GM21576 (cell line): Measurements from ENCODE around the gene FBXW11.
"Not testable (repeated sequence)": the region's sequence is repeated elsewhere in the genome, so short reads cannot be mapped to it uniquely, and the experiment has no call there.

ENCODE experiments used
- ATAC-seq: cut with Tn5 transposase; IDR thresholded peaks from one replicate; pipeline ENCODE4 v1.9.1; 2021; ENCODE audit warnings: mild to moderate bottlenecking, moderate library complexity; ENCODE audit not compliant: unreplicated experiment

The FBXW11 gene

GRCh38 chr5:171956314-171956713, 50.1 kb downstream of the FBXW11 start:
- ATAC-seq, result no peak

GRCh38 chr5:171955761-171956160, 50.7 kb downstream of the FBXW11 start:
- ATAC-seq, result no peak

GRCh38 chr5:171954721-171955120, 51.7 kb downstream of the FBXW11 start:
- ATAC-seq, result no peak

- no peak for ATAC-seq
Measured at GRCh38 chr5:171953860-171954701, 52.4 kb downstream of the FBXW11 start.

GRCh38 chr5:171952021-171952420, 54.4 kb downstream of the FBXW11 start:
- no peak for ATAC-seq

GRCh38 chr5:171951218-171951617, 55.2 kb downstream of the FBXW11 start:
- ATAC-seq, result no peak

GRCh38 chr5:171946000-171946781, 60.2 kb downstream of the FBXW11 start:
- no peak for ATAC-seq

- no peak for ATAC-seq
Measured at GRCh38 chr5:171945476-171945875, 61.0 kb downstream of the FBXW11 start.

GRCh38 chr5:171945066-171945465, 61.4 kb downstream of the FBXW11 start:
- no peak for ATAC-seq

- ATAC-seq, result not testable (repeated sequence)
Measured at GRCh38 chr5:171942112-171942516, 64.3 kb downstream of the FBXW11 start.

- ATAC-seq, result not testable (repeated sequence)
Measured at GRCh38 chr5:171941675-171942074, 64.8 kb downstream of the FBXW11 start.

- peak; percentile 42 for ATAC-seq
Measured at GRCh38 chr5:171941275-171941674, 65.2 kb downstream of the FBXW11 start.

- no peak for ATAC-seq
Measured at GRCh38 chr5:171939951-171940350, 66.5 kb downstream of the FBXW11 start.

- ATAC-seq, result no peak
Measured at GRCh38 chr5:171938358-171938757, 68.1 kb downstream of the FBXW11 start.

- no peak for ATAC-seq
Measured at GRCh38 chr5:171937351-171937750, 69.1 kb downstream of the FBXW11 start.

GRCh38 chr5:171934586-171934985, 71.9 kb downstream of the FBXW11 start:
- ATAC-seq, result no peak

GRCh38 chr5:171931163-171931562, 75.3 kb downstream of the FBXW11 start:
- no peak for ATAC-seq

GRCh38 chr5:171927345-171927941, 79.0 kb downstream of the FBXW11 start:
- no peak for ATAC-seq

- ATAC-seq, result peak; percentile 81
Measured at GRCh38 chr5:171926311-171926710, 80.1 kb downstream of the FBXW11 start.

GRCh38 chr5:171924493-171925122, 81.8 kb downstream of the FBXW11 start:
- no peak for ATAC-seq

- no peak for ATAC-seq
Measured at GRCh38 chr5:171920765-171921391, 85.6 kb downstream of the FBXW11 start.
